ENCODE results near the gene KIRREL3.

DNA sequence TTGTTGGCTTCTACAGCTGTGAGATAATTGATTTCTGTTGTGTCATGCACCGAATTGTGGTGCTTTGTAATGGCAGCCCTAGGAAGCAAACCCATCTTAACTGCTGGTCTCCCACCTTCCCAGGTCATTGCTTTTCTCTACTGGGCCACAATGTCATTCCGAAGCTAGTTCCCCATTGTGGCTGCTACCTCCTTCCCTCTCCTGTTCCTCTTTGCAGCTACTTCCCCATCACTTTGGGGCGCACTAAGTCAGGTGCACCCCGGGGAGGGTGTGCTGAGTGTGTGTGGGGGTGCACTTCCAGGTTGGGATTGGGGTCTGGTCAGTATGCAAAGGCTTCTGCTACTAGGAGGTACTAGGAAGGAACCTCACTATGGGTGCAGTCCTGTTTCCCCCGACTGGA, 535.8 kb downstream of the KIRREL3 start:
- TF ChIP-seq, protein P1, sequence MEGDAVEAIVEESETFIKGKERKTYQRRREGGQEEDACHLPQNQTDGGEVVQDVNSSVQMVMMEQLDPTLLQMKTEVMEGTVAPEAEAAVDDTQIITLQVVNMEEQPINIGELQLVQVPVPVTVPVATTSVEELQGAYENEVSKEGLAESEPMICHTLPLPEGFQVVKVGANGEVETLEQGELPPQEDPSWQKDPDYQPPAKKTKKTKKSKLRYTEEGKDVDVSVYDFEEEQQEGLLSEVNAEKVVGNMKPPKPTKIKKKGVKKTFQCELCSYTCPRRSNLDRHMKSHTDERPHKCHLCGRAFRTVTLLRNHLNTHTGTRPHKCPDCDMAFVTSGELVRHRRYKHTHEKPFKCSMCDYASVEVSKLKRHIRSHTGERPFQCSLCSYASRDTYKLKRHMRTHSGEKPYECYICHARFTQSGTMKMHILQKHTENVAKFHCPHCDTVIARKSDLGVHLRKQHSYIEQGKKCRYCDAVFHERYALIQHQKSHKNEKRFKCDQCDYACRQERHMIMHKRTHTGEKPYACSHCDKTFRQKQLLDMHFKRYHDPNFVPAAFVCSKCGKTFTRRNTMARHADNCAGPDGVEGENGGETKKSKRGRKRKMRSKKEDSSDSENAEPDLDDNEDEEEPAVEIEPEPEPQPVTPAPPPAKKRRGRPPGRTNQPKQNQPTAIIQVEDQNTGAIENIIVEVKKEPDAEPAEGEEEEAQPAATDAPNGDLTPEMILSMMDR (IDR thresholded peaks at IDR 0.05 in 2 of 3, conservative IDR thresholded peaks at IDR 0.05 in 1 of 3; ENCODE audit: insufficient read depth in 2 of 3, low read depth in 1 of 3, low read length in 3 of 3), result no peak
- TF ChIP-seq CBX8 (IDR thresholded peaks at IDR 0.05; ENCODE audit: borderline replicate concordance, extremely low read depth, low read depth, low read length, poor library complexity, severe bottlenecking), result no peak

Measured in K562 (cell line).